ENCODE results near the gene RFX3.

RFX3 gene

DNA sequence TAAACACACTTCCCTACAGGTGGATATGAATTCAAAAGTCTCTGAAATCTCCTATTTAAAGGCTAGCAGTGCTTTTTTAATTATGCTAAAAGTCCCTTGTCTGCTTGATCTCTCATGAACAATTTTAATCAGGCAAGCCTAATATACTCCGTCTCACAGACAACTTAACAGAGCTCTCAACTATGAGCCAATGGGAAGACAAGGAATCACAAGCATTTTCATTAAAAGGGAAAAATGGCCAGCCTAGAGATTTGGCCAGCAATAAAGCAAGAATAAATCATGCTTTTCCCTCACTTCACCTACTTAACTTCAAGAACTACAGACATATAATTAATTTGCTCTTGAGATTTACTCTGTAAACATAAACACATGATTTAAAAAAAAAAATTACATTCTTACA, 78.0 kb downstream of the RFX3 start:
- Histone ChIP-seq H3K27ac (ENCODE audit: low read depth, low read length, poor library complexity, severe bottlenecking) (no peak overlapping the region), H4K20me1 (ENCODE audit: insufficient read depth, low read length) (no peaks in the 10 kb centered on the region), H3K4me3 (ENCODE audit: low read depth, low read length, poor library complexity, severe bottlenecking) (no peak overlapping the region), H3K9ac (ENCODE audit: low read length) (no peak overlapping the region), H3K9me3 (ENCODE audit: low read length) (no peaks in the 10 kb centered on the region), H3K36me3 (ENCODE audit: insufficient read depth, low read length) (no peaks in the 10 kb centered on the region), H3K27me3 (ENCODE audit: insufficient read depth, low read length) (no peaks in the 10 kb centered on the region), H3F3A (ENCODE audit: insufficient read depth, low read length) (no peaks in the 10 kb centered on the region), H3K79me2 (ENCODE audit: insufficient read depth, low read length) (no peaks in the 10 kb centered on the region), H3K4me2 (ENCODE audit: low read length) (no peak overlapping the region), H3K9me2 (ENCODE audit: low read depth, low read length) (no peaks in the 10 kb centered on the region), H3K4me1 (ENCODE audit: insufficient read depth, low read length, severe bottlenecking) (no peaks in the 10 kb centered on the region), H2AFZ (ENCODE audit: low read length) (no peak overlapping the region)
- no peak for TF ChIP-seq EZH2 (IDR thresholded peaks at IDR 0.05; ENCODE audit: borderline replicate concordance, low read length)
- TF ChIP-seq, protein P1, sequence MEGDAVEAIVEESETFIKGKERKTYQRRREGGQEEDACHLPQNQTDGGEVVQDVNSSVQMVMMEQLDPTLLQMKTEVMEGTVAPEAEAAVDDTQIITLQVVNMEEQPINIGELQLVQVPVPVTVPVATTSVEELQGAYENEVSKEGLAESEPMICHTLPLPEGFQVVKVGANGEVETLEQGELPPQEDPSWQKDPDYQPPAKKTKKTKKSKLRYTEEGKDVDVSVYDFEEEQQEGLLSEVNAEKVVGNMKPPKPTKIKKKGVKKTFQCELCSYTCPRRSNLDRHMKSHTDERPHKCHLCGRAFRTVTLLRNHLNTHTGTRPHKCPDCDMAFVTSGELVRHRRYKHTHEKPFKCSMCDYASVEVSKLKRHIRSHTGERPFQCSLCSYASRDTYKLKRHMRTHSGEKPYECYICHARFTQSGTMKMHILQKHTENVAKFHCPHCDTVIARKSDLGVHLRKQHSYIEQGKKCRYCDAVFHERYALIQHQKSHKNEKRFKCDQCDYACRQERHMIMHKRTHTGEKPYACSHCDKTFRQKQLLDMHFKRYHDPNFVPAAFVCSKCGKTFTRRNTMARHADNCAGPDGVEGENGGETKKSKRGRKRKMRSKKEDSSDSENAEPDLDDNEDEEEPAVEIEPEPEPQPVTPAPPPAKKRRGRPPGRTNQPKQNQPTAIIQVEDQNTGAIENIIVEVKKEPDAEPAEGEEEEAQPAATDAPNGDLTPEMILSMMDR (IDR thresholded peaks at IDR 0.05; ENCODE audit: low read length) = no peak

DNA sequence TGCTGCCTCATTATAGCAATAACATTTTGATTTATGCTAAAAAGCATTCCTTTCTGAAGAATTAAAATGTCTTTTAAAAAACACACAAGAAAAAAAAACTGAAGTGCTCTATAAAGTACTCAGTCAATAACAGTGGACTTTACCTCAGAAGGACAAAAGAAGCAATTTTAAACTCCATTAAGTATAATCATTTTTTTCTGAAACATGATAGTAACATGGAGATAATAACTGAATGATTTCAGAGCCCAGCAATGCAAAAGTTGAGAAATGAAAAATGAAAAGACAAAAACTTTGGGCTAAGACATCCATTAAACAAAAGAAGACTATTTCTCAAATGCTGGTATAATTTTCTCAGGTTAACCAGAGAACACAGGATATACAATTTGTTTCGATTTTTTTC, 78.7 kb downstream of the RFX3 start:
- H3K79me2 ChIP-seq (ENCODE audit: insufficient read depth, low read length) = no peaks in the 10 kb centered on the region

DNA sequence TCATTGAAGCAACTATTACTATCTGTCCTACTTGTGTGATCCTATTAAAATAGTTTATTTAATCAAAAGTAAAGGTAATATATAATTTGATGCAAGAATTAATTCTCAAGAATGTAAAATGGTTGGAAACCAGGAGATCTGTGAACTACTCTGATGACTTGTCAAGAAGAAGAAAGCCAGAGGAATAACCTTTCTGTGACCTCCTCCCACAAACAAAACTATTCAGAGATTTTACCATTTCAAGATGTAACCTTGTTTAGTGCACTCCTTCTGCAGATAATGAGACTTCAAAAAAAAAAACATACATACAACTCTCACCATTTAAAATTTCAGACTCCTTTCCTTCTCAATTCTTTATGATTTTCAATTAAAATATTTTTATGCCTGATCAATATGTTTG, 79.5 kb downstream of the RFX3 start:
- H3K9ac ChIP-seq (ENCODE audit: low read length) = no peak overlapping the region
- H4K20me1 ChIP-seq (ENCODE audit: insufficient read depth, low read length) = no peaks in the 10 kb centered on the region
- TF ChIP-seq, protein P1 (IDR thresholded peaks at IDR 0.05; ENCODE audit: low read length) = no peak
- TF ChIP-seq EZH2 (IDR thresholded peaks at IDR 0.05; ENCODE audit: borderline replicate concordance, low read length) = no peak
- no peaks in the 10 kb centered on the region for H3K79me2 ChIP-seq (ENCODE audit: insufficient read depth, low read length)
- H3K9me3 ChIP-seq (ENCODE audit: low read length) = no peaks in the 10 kb centered on the region
- H3F3A ChIP-seq (ENCODE audit: insufficient read depth, low read length) = no peaks in the 10 kb centered on the region
- H3K27ac ChIP-seq (ENCODE audit: low read depth, low read length, poor library complexity, severe bottlenecking) = no peak overlapping the region
- no peak overlapping the region for H2AFZ ChIP-seq (ENCODE audit: low read length)
- no peaks in the 10 kb centered on the region for H3K27me3 ChIP-seq (ENCODE audit: insufficient read depth, low read length)
- no peak overlapping the region for H3K4me2 ChIP-seq (ENCODE audit: low read length)
- no peaks in the 10 kb centered on the region for H3K36me3 ChIP-seq (ENCODE audit: insufficient read depth, low read length)
- H3K4me1 ChIP-seq (ENCODE audit: insufficient read depth, low read length, severe bottlenecking) = no peaks in the 10 kb centered on the region
- no peak overlapping the region for H3K4me3 ChIP-seq (ENCODE audit: low read depth, low read length, poor library complexity, severe bottlenecking)
- no peaks in the 10 kb centered on the region for H3K9me2 ChIP-seq (ENCODE audit: low read depth, low read length)

More for the DNA sequence above, 78.7 kb downstream of the RFX3 start:
- Histone ChIP-seq H3K9me2 (ENCODE audit: low read depth, low read length) (no peaks in the 10 kb centered on the region), H3K4me3 (ENCODE audit: low read depth, low read length, poor library complexity, severe bottlenecking) (no peak overlapping the region), H3K9ac (ENCODE audit: low read length) (no peak overlapping the region), H3K27ac (ENCODE audit: low read depth, low read length, poor library complexity, severe bottlenecking) (no peak overlapping the region), H3F3A (ENCODE audit: insufficient read depth, low read length) (no peaks in the 10 kb centered on the region), H3K4me1 (ENCODE audit: insufficient read depth, low read length, severe bottlenecking) (no peaks in the 10 kb centered on the region), H3K36me3 (ENCODE audit: insufficient read depth, low read length) (no peaks in the 10 kb centered on the region), H3K9me3 (ENCODE audit: low read length) (no peaks in the 10 kb centered on the region), H2AFZ (ENCODE audit: low read length) (no peak overlapping the region), H4K20me1 (ENCODE audit: insufficient read depth, low read length) (no peaks in the 10 kb centered on the region), H3K4me2 (ENCODE audit: low read length) (no peak overlapping the region), H3K27me3 (ENCODE audit: insufficient read depth, low read length) (no peaks in the 10 kb centered on the region)
- TF ChIP-seq EZH2 (IDR thresholded peaks at IDR 0.05; ENCODE audit: borderline replicate concordance, low read length) = no peak
- TF ChIP-seq, protein P1 (IDR thresholded peaks at IDR 0.05; ENCODE audit: low read length) = no peak

Data from OCI-LY1 (cell line).